Stimulated activated naive CD8-positive, alpha-beta T cell treated with anti-CD3 and anti-CD28 coated beads, Interleukin-15, amount 100 ng/mL, for 72 hours (primary cell): ENCODE data around the gene TOLLIP.
A peak's percentile ranks its signal among the peaks of the same experiment; 100 is the strongest.

Experiments
- ATAC-seq: fragments of 150-1000 bp; cut with Tn5 transposase; 2 replicates; pipeline ENCODE4 v1.10.0; 2021; ENCODE audit warnings: mild to moderate bottlenecking, moderate library complexity
- DNase-seq, 2 donors: peaks; one replicate each; pipeline ENCODE4 v3.0.0; 2021 to 2022
- H3K27ac Mint-ChIP-seq, 2 donors: one replicate each; pipeline ENCODE4 v1.8.0; 2022; ENCODE audit warnings: mild to moderate bottlenecking in 2 of 2, mixed read lengths in 2 of 2, moderate library complexity in 2 of 2
- H3K27me3 Mint-ChIP-seq: one replicate; pipeline ENCODE4 v1.8.0; 2022; ENCODE audit warnings: mixed read lengths
- H3K4me1 Mint-ChIP-seq: one replicate; pipeline ENCODE4 v1.8.0; 2022; ENCODE audit warnings: mild to moderate bottlenecking, mixed read lengths
- H3K4me3 Mint-ChIP-seq, 2 donors: one replicate each; pipeline ENCODE4 v1.8.0; 2022; ENCODE audit warnings: mild to moderate bottlenecking in 2 of 2, mixed read lengths in 2 of 2, moderate library complexity in 1 of 2
- H3K9me3 Mint-ChIP-seq, 2 donors: one replicate each; pipeline ENCODE4 v1.8.0; 2022; ENCODE audit warnings: mixed read lengths in 2 of 2

The TOLLIP gene

DNA sequence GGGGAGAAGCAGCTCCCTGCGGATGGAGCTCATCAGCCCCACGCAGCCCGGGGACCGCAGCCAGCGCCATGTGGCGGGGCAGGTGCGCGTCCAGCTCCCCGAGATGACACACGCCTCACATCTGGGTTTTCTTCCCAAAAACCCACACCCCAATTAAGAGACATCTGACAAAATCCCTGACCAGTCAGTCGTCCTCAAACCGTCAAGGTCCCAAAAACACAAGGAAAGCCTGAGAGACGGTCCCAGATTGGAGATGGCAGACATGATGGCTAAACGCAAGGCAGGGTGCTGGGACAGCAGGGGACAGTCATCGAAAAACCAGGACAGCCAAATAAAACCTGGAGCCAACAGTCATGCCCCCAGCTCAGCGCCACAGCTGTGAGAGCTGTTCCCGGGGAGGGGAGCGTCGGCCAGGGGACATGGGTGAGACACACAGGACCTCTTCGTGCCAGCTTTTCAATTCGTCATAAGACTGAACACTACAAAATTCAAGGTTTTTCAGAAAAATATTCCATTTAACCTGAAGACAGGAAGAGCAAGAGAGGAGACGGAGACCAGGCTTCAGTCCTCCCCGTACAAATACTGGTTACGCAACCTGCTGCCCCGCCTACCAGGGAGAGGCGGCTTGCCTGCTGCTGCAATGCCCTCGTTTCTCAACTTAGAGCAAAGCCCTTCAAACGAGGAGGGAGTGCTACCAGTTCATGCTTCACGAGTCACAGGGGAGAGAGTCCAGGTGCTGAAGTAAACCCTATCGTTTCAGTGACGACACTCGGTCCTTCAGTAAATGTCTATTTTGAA, 10.5 kb downstream of the TOLLIP start:
- H3K27me3 Mint-ChIP-seq = no peaks in the 10 kb centered on the region
- ATAC-seq (no peak), DNase-seq (peak in 1 of 2 donors; percentile 2)
- H3K4me3 Mint-ChIP-seq = no peak overlapping the region
- H3K27ac Mint-ChIP-seq = peak overlapping the region in 1 of 2 donors; percentile 38
- H3K4me1 Mint-ChIP-seq = peaks cover 29% of the 10 kb centered on the region
- no peaks in the 10 kb centered on the region for H3K9me3 Mint-ChIP-seq

DNA sequence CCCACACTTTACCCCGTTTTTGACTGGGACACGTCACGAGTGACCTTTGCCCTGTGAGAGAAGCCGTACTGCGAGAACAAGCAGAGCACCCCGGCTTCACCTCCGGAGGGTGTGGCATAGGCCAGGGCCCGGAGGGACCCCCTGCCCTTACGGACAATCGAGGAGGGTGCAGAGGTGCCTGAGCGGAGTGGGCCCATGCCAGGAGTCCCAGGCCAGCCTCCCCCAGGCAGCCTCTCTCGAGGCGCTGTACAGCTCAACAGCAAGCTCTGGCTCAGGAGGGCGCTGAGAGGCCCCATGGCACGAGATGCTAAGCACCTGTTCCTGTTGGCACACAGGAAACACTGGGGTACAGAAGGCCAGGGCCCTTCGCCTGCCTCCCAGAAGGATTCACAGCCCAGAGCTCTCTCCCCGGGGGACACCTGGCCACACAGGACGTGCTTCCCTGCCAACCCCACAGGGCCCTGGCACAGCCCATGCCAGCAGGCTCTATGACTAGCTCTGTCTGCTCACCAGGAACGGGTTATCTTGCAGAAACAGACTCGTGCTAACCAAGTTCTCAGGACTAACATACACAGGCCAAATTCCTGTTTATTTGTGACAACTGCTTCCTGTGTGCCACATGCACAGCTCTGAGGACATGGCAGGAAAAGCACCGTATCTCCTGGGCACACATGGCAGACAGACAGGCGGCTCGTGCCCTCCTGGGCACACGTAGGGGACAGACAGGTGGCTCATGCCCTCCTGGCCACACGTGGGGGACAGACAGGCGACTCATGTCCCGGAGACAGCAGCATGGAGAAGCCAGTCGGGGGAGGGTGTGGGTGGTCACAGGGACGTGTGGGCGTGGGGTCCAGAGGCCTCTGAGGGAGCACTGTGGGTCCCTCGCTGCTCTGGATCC, 11.6 kb downstream of the TOLLIP start:
- Mint-ChIP-seq H3K27me3 (no peaks in the 10 kb centered on the region), H3K4me3 (no peak overlapping the region), H3K4me1 (peaks cover 20% of the 10 kb centered on the region), H3K27ac (no peak overlapping the region), H3K9me3 (no peaks in the 10 kb centered on the region)
- no peak for DNase-seq
- no peak for ATAC-seq

DNA sequence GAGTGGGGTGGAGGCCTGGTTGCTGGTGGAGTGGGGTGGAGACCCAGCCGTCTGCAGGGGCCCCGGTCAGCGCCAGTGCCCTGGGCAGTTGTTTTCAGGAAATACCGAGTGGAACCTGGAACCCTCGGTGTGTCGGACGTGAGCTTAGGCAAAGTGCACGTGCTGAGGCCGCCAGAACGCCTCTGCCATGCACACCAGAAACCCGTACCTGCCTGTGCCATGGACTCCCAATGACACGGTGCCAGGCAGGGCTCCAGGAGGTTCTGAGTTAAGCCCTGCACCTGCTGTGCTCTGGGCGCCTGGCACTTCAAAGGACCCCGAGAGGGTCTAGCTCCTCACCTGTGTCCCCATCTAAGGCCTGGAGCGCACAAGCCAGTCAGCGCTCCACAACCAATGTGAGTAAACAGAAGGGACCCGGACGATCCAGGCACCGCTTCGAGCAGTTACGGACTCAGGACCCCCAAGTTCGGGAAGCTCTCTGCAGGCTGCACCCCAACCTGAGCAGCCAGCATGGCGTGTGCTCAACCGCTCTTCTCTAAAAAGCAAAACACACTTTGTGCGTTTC, 12.3 kb downstream of the TOLLIP start:
- Mint-ChIP-seq H3K9me3 (no peaks in the 10 kb centered on the region), H3K4me3 (no peak overlapping the region), H3K27me3 (no peaks in the 10 kb centered on the region), H3K4me1 (peaks cover 19% of the 10 kb centered on the region), H3K27ac (no peak overlapping the region)
- DNase-seq = no peak
- ATAC-seq = no peak

DNA sequence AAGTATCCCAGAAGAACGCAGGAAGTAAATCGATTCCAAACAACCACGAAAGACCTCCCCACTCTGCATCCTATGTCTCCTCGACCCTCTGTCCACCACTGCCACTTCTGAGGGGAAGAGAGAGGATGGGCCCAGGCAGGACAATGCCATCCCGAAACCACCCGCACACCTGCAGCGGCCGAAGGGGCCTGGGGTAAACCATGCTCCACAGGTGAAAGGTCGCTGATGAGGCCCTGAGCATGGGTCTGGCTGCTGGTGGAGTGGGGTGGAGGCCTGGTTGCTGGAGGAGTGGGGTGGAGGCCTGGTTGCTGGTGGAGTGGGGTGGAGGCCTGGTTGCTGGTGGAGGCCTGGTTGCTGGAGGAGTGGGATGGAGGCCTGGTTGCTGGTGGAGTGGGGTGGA, 13.1 kb downstream of the TOLLIP start:
- H3K4me3 Mint-ChIP-seq = no peak overlapping the region
- H3K9me3 Mint-ChIP-seq = no peaks in the 10 kb centered on the region
- peaks cover 12% of the 10 kb centered on the region for H3K4me1 Mint-ChIP-seq
- DNase-seq = no peak
- peak overlapping the region in 1 of 2 donors; percentile 76 for H3K27ac Mint-ChIP-seq
- no peak for ATAC-seq
- H3K27me3 Mint-ChIP-seq = no peaks in the 10 kb centered on the region

DNA sequence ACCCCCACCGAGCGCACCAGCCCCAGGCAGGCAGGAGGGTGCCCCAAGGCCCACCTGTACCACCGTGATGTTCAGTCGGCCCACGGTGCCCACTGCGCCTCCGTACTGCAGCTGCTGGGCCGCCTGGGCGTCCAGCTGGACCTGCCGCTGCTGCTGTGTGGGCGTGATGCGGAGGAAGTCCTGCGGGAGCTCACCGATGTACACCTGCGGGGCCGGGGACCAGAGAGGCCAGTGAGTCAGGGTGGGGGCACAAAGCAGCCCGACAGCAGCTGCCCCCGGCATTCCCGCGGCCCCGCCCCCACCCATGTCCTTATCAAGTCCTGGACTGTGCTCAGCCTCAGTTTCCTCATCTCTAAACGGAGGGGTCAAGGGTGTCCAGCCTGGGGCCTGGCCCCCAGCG, 13.8 kb downstream of the TOLLIP start:
- Mint-ChIP-seq H3K27me3 (no peaks in the 10 kb centered on the region), H3K9me3 (no peaks in the 10 kb centered on the region), H3K4me1 (peaks cover 11% of the 10 kb centered on the region), H3K27ac (no peak overlapping the region), H3K4me3 (no peak overlapping the region)
- DNase-seq (no peak), ATAC-seq (no peak)

DNA sequence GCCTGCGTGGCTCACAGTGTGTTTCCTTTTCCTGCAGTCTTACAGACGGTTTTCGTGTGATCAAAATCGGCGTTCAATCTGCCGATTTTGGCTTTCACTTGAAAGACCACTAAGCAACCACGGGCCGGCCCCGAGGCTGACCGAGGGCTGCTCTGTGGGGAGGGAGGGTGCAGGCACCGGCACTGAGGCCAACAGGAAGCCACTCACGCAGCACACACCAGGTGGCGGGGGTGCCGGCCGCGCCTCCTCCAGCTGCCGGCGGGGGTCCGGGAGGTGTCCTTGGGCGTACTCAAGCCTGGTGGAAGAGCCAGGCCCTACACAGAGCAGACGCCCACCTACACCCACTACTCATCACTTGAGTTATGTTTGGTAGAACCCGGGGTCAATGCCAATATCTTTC, 14.3 kb downstream of the TOLLIP start:
- H3K27ac Mint-ChIP-seq = peak overlapping the region in 1 of 2 donors; percentile 25
- H3K27me3 Mint-ChIP-seq = no peaks in the 10 kb centered on the region
- DNase-seq (no peak), ATAC-seq (no peak)
- H3K4me3 Mint-ChIP-seq = no peak overlapping the region
- H3K9me3 Mint-ChIP-seq = no peaks in the 10 kb centered on the region
- H3K4me1 Mint-ChIP-seq = peaks cover 11% of the 10 kb centered on the region

DNA sequence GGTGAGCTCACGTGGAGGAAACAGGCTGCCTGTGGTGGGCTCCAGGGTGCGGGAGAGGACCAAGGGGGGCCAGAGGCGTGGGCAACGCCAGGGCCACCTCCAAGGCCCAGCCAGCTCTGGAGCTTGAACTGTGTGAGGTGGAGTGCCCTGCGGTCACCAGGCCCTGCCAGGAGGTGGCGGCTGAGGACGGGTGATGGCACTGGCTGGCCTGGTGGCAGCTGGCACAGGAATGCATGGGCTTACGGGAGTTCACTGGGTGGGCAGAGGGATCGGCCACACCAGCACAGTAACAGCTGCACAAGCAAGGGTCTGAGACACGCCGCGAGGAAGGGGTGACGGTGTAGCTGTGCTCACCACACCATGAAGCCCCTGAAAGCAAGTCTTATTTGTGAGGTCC, 15.8 kb downstream of the TOLLIP start:
- H3K9me3 Mint-ChIP-seq = no peaks in the 10 kb centered on the region
- H3K27ac Mint-ChIP-seq = no peak overlapping the region
- no peak overlapping the region for H3K4me3 Mint-ChIP-seq
- H3K4me1 Mint-ChIP-seq = peaks cover 7% of the 10 kb centered on the region
- no peak for DNase-seq
- no peaks in the 10 kb centered on the region for H3K27me3 Mint-ChIP-seq
- peak; percentile 62 for ATAC-seq

DNA sequence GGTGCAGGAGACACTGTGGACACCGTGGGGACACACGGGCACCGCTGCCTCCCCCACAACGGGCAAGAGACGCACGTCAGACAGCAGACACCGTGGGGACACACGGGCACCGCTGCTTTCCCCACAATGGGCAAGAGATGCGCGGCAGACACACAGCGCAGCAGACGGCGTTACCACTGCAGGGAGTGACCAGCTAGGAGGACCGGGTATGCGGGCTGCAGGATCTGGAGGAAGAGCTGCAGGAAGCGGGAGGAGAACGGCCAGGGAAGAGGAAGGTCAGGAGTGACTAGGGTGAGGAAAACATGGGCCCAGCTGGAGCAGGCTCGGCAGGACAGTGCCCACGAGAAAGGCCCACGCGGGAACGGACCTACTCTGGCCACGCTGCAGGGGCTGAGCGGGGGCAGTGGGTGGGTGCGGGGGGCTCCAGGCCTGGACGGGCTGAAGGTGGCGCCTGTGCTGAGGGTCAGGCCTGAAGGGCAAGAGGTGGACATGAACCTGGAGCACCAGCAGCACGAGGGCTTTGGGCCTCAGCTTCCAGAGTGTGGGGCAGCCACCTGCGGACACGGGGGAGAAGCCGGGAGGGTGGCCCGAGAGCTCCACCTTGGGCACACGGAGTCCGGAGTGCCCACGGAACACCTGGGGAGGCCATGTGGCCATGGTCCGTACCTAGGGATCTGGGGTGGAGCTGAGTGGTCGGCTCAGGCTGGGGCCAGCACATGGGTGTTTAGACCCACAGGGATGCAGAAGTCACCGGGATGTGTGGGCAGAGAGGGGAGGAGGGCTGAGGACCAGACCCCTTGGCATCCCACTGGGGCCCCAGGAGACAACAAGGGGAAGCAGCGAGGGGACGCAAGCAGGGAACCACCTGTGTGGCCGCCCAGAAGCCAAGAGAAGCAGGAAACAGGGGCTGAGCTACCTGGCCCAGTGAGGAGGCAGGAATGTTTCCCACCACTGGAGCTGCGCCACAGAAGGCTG, 16.5 kb downstream of the TOLLIP start:
- no peak overlapping the region for H3K4me3 Mint-ChIP-seq
- peaks cover 5% of the 10 kb centered on the region for H3K4me1 Mint-ChIP-seq
- ATAC-seq (no peak), DNase-seq (no peak)
- H3K9me3 Mint-ChIP-seq = no peaks in the 10 kb centered on the region
- no peaks in the 10 kb centered on the region for H3K27me3 Mint-ChIP-seq
- peak overlapping the region; percentile 57 to 91 for H3K27ac Mint-ChIP-seq

DNA sequence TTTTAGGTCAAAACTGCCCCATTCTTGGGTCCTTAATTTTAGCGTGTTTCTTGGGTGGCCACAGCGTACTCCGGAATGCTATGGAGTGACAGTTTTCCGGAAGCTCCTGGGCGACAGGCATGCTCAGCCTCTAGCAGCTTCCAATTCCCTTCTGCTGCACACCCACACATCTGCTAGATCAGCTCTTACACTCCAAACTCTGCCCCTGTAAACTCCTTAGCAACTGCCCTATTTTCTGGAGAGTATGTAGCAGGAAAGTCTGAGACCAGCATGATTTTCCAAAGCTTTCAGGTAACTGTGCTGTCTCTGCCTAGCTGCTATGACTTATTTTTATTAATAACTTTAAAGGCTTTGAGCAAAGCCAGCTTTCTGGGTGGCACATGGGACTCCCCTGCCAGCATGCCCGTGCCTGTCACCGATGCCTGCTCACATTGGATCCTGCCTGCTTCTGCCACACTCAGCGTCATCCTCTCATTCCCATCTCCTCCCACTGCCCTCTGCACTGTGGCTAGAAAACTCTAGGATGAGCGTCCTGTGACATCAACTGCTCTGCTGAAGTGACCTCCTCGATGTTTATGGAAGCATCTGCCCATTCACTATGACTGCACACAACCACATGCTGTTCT, 17.3 kb downstream of the TOLLIP start:
- Mint-ChIP-seq H3K4me1 (peaks cover 5% of the 10 kb centered on the region), H3K27me3 (no peaks in the 10 kb centered on the region), H3K27ac (peak overlapping the region; percentile 22 to 64), H3K4me3 (no peak overlapping the region), H3K9me3 (no peaks in the 10 kb centered on the region)
- ATAC-seq (no peak), DNase-seq (no peak)

DNA sequence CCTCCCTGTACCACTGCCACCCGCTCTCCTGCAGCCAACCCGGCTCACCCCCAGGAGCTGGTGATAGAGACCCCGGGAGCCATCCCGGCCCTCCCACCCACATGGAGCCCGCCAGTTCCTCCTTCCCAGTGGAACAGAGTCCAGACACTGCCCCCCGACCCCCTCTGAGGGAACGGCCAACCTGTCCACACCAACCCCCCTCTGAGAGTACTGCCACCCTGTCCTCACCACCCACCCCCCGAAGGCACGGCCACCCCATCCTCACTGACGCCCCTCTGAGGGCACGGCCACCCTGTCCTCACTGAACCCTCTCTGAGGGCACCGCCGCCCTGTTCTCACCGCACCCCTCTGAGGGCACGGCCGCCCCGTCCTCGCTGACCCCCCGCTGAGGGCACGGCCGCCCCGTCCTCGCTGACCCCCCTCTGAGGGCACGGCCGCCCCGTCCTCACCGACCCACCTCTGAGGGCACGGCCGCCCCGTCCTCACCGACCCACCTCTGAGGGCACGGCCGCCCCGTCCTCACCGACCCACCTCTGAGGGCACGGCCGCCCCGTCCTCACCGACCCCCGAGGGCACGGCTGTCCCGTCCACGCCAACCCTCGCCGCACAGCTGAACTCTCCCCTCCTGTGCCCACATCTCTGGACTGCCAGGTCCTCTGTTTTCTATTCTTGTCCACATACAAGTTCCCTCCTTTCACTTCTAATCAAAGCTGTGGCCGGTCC, 18.0 kb downstream of the TOLLIP start:
- no peak overlapping the region for H3K4me3 Mint-ChIP-seq
- peak overlapping the region; percentile 22 to 64 for H3K27ac Mint-ChIP-seq
- H3K9me3 Mint-ChIP-seq = no peaks in the 10 kb centered on the region
- ATAC-seq (peak; percentile 67), DNase-seq (no peak)
- no peaks in the 10 kb centered on the region for H3K27me3 Mint-ChIP-seq
- H3K4me1 Mint-ChIP-seq = peaks cover 5% of the 10 kb centered on the region

DNA sequence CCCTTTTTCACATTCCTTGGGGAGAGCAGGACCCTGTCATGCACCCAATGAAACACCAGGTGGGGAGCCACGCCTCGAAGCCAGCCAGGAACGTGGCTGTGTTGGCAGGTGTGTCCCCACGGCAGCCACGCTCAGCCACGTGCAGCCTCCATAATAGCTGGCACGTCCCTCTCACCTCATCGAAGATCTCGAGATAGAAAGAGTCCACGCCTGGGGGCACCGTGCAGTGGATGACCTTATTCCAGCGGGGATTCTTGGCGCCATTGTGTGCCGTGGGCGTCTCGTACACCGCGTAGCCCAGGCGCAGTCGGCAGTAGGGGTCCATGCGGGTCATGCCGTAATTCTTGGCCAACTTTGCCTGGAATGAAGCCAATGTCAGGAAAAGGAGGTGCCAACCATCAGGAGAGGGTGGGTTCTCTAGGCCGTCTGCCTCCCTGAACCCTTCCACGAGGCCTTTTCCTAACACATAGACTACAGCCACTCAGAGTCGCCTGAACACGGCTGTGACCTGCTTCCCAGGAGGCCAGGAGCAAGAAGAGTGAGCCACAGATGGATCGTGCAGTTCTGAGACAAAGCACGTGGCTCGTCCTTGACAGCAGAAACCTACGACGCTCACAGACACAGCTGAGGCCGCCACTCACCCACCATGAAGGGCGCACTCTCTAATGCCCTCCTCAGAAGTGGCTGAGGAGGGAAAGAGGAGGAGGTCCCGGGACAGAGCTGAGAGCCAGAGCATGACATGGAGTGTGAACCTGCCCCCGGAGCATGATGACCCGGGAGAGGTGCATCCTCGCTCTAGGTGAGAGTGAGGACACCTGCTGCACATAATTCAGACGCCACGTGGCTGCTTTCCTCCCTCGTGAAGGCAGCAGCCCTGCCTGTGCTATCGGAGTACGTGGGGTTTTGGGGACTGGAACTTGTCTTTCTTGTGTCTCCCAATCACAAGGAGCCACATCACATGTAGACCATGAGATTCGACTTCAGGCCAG, 19.1 kb downstream of the TOLLIP start:
- Mint-ChIP-seq H3K4me1 (peaks cover 5% of the 10 kb centered on the region), H3K9me3 (no peaks in the 10 kb centered on the region), H3K27me3 (no peaks in the 10 kb centered on the region), H3K27ac (peak overlapping the region in 1 of 2 donors; percentile 50), H3K4me3 (no peak overlapping the region)
- DNase-seq (no peak), ATAC-seq (no peak)

DNA sequence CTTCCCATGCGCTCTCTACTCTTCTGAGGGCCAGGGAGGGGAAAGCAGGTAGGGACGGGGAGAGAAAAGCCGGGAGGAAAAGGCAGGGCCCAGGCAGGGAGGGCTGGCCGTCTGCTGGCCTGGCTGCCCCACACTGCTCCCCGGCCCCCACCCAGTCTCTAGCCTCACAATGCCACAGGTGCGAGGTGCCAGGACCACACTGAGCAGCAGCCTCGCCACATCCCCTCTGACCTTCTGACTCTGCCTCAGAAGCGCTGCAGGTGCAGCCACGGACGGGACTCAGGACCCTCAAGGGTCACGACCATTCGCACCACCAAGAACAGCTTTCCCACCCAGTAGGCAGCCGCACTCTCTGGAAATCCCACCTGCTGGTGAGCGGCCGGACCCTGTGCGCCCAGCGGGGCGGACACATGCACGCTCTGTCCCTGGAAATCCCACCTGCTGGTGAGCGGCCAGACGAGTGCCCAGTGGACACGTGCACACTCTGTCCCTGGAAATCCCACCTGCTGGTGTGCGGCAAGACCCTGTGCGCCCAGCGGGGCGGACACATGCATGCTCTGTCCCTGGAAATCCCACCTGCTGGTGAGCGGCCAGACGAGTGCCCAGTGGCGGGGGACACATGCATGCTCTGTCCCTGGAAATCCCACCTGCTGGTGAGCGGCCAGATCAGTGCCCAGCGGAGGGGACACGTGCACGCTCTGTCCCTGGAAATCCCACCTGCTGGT, 20.1 kb downstream of the TOLLIP start:
- DNase-seq (no peak), ATAC-seq (no peak)
- Mint-ChIP-seq H3K27me3 (no peaks in the 10 kb centered on the region), H3K4me3 (no peak overlapping the region), H3K27ac (no peak overlapping the region), H3K9me3 (no peaks in the 10 kb centered on the region), H3K4me1 (peaks cover 5% of the 10 kb centered on the region)
